NK-92 (cell line): ENCODE results near the gene KIRREL3.

Experiments used
- DNase-seq: peaks from one replicate; lab custom pipeline; 2025; ENCODE audit not compliant: unreplicated experiment; lab: John Stamatoyannopoulos, UW

The KIRREL3 gene

GRCh38 chr11:126518972-126519690, 481.4 kb downstream of the KIRREL3 start:
- no peak for DNase-seq

GRCh38 chr11:126518071-126518971, 482.2 kb downstream of the KIRREL3 start:
- DNase-seq = no peak

- DNase-seq = no peak
Measured at GRCh38 chr11:126515501-126515900, 485.1 kb downstream of the KIRREL3 start.

GRCh38 chr11:126514061-126514693, 486.4 kb downstream of the KIRREL3 start:
- no peak for DNase-seq

GRCh38 chr11:126512741-126513715, 487.5 kb downstream of the KIRREL3 start:
- DNase-seq = no peak

DNA sequence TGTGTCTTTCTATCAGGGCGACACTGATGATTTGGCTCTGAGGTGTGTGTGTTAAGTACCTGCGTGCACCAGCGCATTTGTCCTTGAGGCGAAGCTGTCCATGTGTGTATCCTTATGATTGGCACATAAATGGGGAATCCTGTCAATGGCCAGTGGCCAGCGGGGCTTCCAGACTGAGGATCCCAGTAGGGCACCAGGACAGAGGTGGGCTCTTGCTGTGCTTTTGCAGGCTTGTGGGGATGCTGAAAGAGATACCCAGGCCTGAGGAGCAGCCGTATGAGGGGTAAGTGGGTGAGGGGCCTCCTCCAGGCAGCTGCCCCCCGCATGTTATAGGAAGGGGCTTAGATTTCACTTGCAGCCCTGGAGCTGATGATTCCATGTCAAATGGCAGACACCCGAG, 488.3 kb downstream of the KIRREL3 start:
- no peak for DNase-seq

- no peak for DNase-seq
Measured at GRCh38 chr11:126511475-126512115, 489.0 kb downstream of the KIRREL3 start.

- DNase-seq = no peak
Measured at GRCh38 chr11:126510621-126511370, 489.8 kb downstream of the KIRREL3 start.

GRCh38 chr11:126507646-126508045, 492.9 kb downstream of the KIRREL3 start:
- DNase-seq = no peak

GRCh38 chr11:126506789-126507188, 493.8 kb downstream of the KIRREL3 start:
- no peak for DNase-seq

DNA sequence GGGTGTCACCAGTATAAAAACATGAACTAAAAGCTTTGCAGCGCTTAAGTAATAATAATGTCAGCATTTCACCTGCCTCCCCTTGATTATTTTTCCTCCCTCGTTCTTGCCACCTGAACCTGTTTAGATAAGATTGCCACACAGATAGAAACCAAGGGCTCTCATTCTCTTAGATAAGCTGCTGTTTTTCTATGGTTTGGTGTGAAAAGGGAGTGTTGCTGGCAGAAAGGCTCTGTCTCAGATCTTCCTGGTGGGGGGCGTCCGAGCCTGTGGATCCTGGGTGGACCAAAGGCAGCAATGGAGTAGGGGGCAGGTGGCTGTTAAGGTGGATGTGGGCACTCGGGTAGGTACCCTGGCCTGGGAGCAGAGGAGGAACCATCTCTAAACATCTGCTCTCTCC, 497.6 kb downstream of the KIRREL3 start:
- no peak for DNase-seq

- no peak for DNase-seq
Measured at GRCh38 chr11:126502159-126502558, 498.4 kb downstream of the KIRREL3 start.

GRCh38 chr11:126501641-126502040, 498.9 kb downstream of the KIRREL3 start:
- DNase-seq = no peak

DNA sequence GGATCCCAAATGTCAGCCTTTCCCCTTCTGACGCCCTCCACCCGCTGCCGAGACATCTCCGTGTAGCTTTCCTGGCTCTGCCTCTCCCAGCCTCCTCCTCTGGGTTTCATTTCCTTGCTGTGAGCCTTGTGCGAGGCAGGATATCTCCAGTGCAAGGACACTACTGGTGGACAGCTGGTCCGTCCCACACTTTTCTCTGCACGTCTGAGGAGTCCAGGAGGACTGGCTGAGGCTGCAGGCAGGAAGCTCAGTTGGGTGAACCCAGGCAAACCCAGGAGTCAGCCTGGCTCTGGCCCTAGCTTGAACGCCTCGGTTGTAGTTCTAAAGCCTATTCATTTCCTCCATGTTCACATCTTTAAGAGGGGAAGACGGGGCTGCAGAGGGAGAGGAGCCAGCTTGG, 499.6 kb downstream of the KIRREL3 start:
- no peak for DNase-seq

GRCh38 chr11:126499131-126499752, 501.3 kb downstream of the KIRREL3 start:
- no peak for DNase-seq

DNA sequence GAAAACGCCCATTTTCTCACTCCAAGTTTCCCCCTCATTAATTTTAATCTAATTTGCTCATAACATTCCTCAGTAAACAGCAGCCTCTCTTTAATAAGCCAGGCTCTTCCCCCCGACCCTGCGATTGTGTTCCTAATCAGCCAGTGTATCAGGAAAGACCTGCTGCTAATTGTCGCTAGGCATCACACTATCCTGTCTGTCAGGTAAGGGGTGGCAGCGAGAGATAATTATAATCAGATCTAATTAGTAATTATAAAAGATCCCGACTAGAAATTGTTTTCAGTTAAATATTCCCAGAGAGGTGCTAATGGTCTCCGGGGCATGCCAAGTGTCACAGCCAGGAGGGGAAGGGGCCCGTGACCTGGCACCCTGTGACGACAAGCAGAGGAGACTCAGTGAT, 502.3 kb downstream of the KIRREL3 start:
- no peak for DNase-seq

DNA sequence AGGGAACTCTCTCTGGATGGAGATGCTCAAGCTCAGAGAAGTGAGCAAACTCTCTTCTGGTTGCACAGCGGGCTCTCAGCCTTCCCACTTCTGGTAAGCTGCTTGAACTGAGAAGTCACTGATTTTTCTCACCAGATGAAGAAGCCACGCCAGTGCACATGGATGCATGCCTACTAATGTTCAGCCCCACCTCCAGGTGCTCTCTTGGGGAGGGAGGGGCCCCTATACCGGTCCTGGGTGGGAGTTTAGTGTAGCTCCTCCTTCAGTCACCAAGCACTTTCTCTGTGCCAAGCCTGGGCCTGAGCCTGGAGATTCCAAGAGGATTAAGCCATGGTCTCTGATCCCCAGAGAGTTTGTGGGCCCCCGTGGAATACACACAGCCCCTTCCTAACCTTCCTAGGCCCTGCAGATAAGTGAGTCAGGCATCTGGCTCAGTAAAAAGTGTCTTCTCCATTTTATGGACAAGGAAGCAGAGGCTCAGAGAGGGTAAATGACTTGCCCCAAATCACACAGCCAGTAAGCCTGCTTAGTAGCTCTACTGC, 502.9 kb downstream of the KIRREL3 start:
- no peak for DNase-seq

DNA sequence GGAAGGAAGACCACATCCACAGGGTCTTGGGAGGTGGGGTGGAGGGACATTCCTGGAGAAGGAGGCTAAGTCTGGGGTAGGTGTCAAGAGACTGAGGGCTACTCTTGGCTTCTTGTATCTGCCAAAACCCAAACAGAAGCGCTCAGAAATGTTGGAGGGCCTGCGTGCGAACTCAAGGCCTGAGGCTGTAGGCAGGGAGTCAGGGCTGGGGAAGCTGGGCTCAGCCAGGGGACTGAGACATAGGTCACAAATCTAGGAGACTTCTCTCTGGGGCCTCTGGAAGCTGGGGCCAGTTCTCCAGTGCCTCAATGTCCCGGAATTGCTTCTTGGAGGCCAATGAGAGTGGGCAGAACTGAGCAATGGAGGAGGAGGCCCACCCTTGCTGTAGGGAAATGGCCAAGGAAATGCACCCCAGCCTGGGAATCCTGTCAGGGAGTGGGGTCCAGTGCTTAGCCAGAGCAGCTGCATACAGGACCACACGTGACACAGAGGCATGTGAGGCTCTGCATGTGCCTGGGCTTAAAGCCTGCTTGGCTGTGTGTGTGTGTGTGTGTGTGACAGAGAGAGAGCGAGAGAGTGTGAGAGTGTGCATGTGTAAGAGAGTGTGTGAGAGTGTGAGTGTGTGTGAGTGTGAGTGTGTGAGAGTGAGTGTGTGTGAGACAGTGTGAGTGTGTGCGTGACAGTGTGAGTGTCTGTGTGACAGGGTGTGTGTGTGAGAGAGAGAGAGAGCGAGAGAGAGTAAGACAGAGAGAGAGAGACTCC, 503.8 kb downstream of the KIRREL3 start:
- no peak for DNase-seq
